ENCODE measurements around the gene RBM4B. TPM values are rescaled to one million over a fixed set of nuclear protein-coding genes. Genes with fewer than 3 reads are reported as not detected.
"Not testable (repeated sequence)": the region's sequence is repeated elsewhere in the genome, so short reads cannot be mapped to it uniquely, and the experiment has no call there.

The RBM4B gene
- total RNA-seq, 2 donors from 2014 or later: 15.5 to 40.7 TPM

DNA sequence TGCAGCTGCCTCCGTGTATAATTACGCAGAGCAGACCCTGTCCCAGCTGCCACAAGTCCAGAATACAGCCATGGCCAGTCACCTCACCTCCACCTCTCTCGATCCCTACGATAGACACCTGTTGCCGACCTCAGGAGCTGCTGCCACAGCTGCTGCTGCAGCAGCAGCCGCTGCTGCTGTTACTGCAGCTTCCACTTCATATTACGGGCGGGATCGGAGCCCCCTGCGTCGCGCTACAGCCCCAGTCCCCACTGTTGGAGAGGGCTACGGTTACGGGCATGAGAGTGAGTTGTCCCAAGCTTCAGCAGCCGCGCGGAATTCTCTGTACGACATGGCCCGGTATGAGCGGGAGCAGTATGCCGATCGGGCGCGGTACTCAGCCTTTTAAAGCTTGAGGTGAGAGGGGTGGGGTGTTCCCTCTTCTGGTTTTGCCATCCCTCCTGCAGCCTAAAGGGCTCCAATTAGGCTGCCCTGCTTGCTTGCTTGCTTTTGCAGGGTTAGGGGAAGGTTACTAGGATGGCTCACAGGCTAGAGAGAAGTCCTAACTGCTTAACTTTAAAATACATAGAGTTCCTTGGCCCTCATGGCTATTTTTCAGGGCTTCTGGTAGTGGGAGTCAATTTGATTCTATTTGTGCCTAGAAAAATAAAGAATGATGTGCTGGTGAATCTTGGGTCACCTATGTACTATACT lies 33.8 kb downstream of the RBM4B start:
- Histone ChIP-seq H3K9me3 (no peaks in the 10 kb centered on the region), H3K4me1 (replicated peaks) (peaks cover 23% of the 10 kb centered on the region), H3K4me3 (peak overlapping the region in 1 of 2 donors; percentile 15), H3K27ac (no peak overlapping the region), H3K27me3 (replicated peaks; ENCODE audit: insufficient read depth) (no peaks in the 10 kb centered on the region), H3K36me3 (peaks cover 6 to 17% of the 10 kb centered on the region in 2 donors)
- intact Hi-C loops (cut with DNase I): no loop called here
- no peak for DNase-seq (ENCODE audit: low spot score)
- TF ChIP-seq, protein P1, sequence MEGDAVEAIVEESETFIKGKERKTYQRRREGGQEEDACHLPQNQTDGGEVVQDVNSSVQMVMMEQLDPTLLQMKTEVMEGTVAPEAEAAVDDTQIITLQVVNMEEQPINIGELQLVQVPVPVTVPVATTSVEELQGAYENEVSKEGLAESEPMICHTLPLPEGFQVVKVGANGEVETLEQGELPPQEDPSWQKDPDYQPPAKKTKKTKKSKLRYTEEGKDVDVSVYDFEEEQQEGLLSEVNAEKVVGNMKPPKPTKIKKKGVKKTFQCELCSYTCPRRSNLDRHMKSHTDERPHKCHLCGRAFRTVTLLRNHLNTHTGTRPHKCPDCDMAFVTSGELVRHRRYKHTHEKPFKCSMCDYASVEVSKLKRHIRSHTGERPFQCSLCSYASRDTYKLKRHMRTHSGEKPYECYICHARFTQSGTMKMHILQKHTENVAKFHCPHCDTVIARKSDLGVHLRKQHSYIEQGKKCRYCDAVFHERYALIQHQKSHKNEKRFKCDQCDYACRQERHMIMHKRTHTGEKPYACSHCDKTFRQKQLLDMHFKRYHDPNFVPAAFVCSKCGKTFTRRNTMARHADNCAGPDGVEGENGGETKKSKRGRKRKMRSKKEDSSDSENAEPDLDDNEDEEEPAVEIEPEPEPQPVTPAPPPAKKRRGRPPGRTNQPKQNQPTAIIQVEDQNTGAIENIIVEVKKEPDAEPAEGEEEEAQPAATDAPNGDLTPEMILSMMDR (IDR thresholded peaks at IDR 0.05): no peak
- TF ChIP-seq POLR2AphosphoS5 (IDR thresholded peaks at IDR 0.05): no peak
- no peak for TF ChIP-seq POLR2A (IDR thresholded peaks at IDR 0.05)
- WGBS: 64% methylated on average over 23 of the region's 24 CpGs

GRCh38 chr11:66641834-66642233 lies 35.9 kb downstream of the RBM4B start:
- Histone ChIP-seq H3K4me1 (replicated peaks) (peaks cover 23% of the 10 kb centered on the region), H3K27ac (no peak overlapping the region), H3K27me3 (replicated peaks; ENCODE audit: insufficient read depth) (no peaks in the 10 kb centered on the region), H3K9me3 (no peaks in the 10 kb centered on the region), H3K4me3 (peak overlapping the region; percentile 4 to 82), H3K36me3 (peaks cover 6 to 17% of the 10 kb centered on the region in 2 donors)
- DNase-seq (ENCODE audit: low spot score): no peak
- TF ChIP-seq POLR2A (IDR thresholded peaks at IDR 0.05): no peak
- TF ChIP-seq, protein P1 (IDR thresholded peaks at IDR 0.05): no peak
- TF ChIP-seq POLR2AphosphoS5 (IDR thresholded peaks at IDR 0.05): no peak
- intact Hi-C loops (cut with DNase I): no loop called here
- 15% methylated on average over 3 of the region's 3 CpGs for WGBS

DNA sequence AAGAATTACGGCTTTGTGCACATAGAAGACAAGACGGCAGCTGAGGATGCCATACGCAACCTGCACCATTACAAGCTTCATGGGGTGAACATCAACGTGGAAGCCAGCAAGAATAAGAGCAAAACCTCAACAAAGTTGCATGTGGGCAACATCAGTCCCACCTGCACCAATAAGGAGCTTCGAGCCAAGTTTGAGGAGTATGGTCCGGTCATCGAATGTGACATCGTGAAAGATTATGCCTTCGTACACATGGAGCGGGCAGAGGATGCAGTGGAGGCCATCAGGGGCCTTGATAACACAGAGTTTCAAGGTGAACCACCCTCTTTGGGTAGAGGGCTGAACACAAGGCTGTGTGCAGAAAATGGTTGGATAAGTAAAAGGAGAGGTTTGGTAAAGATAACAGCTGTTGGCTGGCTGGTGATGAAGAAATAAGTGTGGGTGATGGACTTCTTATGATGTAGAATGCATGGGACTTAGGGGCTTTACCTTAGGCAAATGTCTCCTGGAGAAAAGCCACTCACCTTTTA lies 37.8 kb downstream of the RBM4B start:
- intact Hi-C loops (cut with DNase I): loop anchor here (5.0 kb wide), 1 partner anchor 37 kb away; the partner anchor contains the start of gene RBM4B
- peaks cover 19% of the 10 kb centered on the region for H3K4me1 ChIP-seq (replicated peaks)
- H3K9me3 ChIP-seq; DNase-seq (ENCODE audit: low spot score); H3K27ac ChIP-seq; H3K27me3 ChIP-seq (replicated peaks; ENCODE audit: insufficient read depth): not testable (repeated sequence)
- peak overlapping the region in 1 of 2 donors; percentile 82 for H3K4me3 ChIP-seq
- 24% methylated on average over 10 of the region's 10 CpGs for WGBS
- H3K36me3 ChIP-seq: peaks cover 6 to 17% of the 10 kb centered on the region in 2 donors

DNA sequence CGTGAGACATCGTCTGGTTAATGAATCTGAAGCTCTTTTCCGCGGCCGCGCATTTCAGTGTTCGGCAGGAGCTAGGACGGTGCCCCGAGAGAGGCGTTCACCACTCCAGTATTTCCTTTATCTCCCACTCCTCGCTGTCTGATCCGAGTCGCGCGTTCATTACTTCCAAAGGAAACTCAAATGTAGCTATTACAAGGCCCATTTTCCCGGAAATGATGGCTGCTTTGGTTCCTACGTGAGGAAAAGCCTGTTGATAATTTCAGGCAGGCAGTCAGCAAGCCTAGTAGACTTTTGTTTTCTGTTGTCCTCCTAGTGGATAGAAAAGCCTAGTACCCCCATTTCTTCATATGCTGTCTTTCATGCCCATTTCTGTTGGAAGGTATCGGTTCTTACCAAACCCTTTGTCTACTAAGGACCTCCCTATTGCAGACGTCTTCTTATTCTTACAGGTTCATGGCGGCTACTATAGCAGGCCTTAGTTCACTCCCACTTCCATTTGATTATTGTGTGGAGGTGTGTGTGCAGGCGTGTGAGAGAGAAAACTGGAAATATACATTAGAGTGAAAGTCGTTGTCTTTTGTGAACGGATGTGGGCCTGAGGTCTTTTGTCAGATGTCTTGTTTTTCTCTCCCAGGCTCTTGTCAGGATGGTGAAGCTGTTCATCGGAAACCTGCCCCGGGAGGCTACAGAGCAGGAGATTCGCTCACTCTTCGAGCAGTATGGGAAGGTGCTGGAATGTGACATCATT lies 38.4 kb downstream of the RBM4B start:
- H3K27ac ChIP-seq: peak overlapping the region; percentile 90 to 94
- H3K36me3 ChIP-seq: peaks cover 6 to 17% of the 10 kb centered on the region in 2 donors
- 3% methylated on average over 27 of the region's 27 CpGs for WGBS
- peak overlapping the region; percentile 65 to 82 for H3K4me3 ChIP-seq
- intact Hi-C loops (cut with DNase I): loop anchor here (5.0 kb wide), 1 partner anchor 38 kb away; the partner anchor contains the start of gene RBM4B
- no peaks in the 10 kb centered on the region for H3K27me3 ChIP-seq (replicated peaks; ENCODE audit: insufficient read depth)
- DNase-seq (ENCODE audit: low spot score): no peak
- TF ChIP-seq POLR2AphosphoS5 (IDR thresholded peaks at IDR 0.05) (no peak), POLR2A (IDR thresholded peaks at IDR 0.05) (no peak)
- TF ChIP-seq, protein P1 (IDR thresholded peaks at IDR 0.05): no peak
- no peaks in the 10 kb centered on the region for H3K9me3 ChIP-seq
- H3K4me1 ChIP-seq (replicated peaks): peaks cover 15% of the 10 kb centered on the region

Data from prostate gland (tissue), 2 donors.